ENCODE measurements around the gene LRBA. TPM values are rescaled to one million over a fixed set of nuclear protein-coding genes. Genes with fewer than 3 reads are reported as not detected.

The LRBA gene
- total and polyA plus RNA-seq, 9 of the 15 experiments (the other 6 are each of a cell fraction or from before 2014, with no cell fraction given) = 24.2 to 88.7 (median 59.7) TPM

- peak; percentile 95 for TF ChIP-seq RREB1 (CRISPR knock-in tag; IDR thresholded peaks at IDR 0.05)
- TF ChIP-seq, protein P1, sequence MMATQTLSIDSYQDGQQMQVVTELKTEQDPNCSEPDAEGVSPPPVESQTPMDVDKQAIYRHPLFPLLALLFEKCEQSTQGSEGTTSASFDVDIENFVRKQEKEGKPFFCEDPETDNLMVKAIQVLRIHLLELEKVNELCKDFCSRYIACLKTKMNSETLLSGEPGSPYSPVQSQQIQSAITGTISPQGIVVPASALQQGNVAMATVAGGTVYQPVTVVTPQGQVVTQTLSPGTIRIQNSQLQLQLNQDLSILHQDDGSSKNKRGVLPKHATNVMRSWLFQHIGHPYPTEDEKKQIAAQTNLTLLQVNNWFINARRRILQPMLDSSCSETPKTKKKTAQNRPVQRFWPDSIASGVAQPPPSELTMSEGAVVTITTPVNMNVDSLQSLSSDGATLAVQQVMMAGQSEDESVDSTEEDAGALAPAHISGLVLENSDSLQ (IDR thresholded peaks at IDR 0.05) = no peak
- no peak for TF ChIP-seq SLC30A9 (CRISPR knock-in tag; IDR thresholded peaks at IDR 0.05)
- peak; percentile 55; the same call in 1 of the 2 replicates for TF ChIP-seq PTTG1 (tag; IDR thresholded peaks at IDR 0.05; ENCODE audit: low read depth)
- TF ChIP-seq HBP1 (CRISPR knock-in tag; IDR thresholded peaks at IDR 0.05) = peak; percentile 87; the same call in 1 of the 2 replicates
- peak; percentile 95 for TF ChIP-seq SMAD4 (CRISPR knock-in tag; conservative IDR thresholded peaks at IDR 0.05)
- TF ChIP-seq NRF1 (conservative IDR thresholded peaks at IDR 0.05 in 1 of 2, IDR thresholded peaks at IDR 0.05 in 1 of 2) = no peak
- TF ChIP-seq ETS1 (conservative IDR thresholded peaks at IDR 0.05; ENCODE audit: control insufficient read depth, low read depth, low read length) = no peak
- TF ChIP-seq ZFX (CRISPR knock-in tag; IDR thresholded peaks at IDR 0.05) = no peak
- TF ChIP-seq KLF13 (tag; IDR thresholded peaks at IDR 0.05; ENCODE audit: borderline replicate concordance, low read depth) = peak; percentile 33; the same call in 1 of the 2 replicates
- TF ChIP-seq, protein P2, sequence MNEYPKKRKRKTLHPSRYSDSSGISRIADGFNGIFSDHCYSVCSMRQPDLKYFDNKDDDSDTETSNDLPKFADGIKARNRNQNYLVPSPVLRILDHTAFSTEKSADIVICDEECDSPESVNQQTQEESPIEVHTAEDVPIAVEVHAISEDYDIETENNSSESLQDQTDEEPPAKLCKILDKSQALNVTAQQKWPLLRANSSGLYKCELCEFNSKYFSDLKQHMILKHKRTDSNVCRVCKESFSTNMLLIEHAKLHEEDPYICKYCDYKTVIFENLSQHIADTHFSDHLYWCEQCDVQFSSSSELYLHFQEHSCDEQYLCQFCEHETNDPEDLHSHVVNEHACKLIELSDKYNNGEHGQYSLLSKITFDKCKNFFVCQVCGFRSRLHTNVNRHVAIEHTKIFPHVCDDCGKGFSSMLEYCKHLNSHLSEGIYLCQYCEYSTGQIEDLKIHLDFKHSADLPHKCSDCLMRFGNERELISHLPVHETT (CRISPR knock-in tag; conservative IDR thresholded peaks at IDR 0.05 in 1 of 2, IDR thresholded peaks at IDR 0.05 in 1 of 2) = 0 out of 4 replicates have a peak, but pooled peaks of 1 of the 2 experiments have one; percentile 40
- TF ChIP-seq CHD4 (IDR thresholded peaks at IDR 0.05; ENCODE audit: insufficient read depth, insufficient replicate concordance, low read depth, low read length, poor library complexity, severe bottlenecking) = no peak
- TF ChIP-seq HCFC1 (IDR thresholded peaks at IDR 0.05; ENCODE audit: low read depth, low read length) = no peak
- no peak for TF ChIP-seq HDGF (IDR thresholded peaks at IDR 0.05)
- peak; percentile 26; the same call in 1 of the 2 replicates for TF ChIP-seq PPARD (CRISPR knock-in tag; IDR thresholded peaks at IDR 0.05)
- peak; percentile 99 for TF ChIP-seq L3MBTL2 (IDR thresholded peaks at IDR 0.05)
- TF ChIP-seq ZNF121 (CRISPR knock-in tag; conservative IDR thresholded peaks at IDR 0.05) = no peak
These were observed 694.0 kb downstream of the LRBA start (continued) for GRCh38 chr4:150321113-150321512.

Data from K562 (cell line).